ENCODE data around the gene SLC16A13. TPM values are rescaled to one million over a fixed set of nuclear protein-coding genes. Genes with fewer than 3 reads are reported as not detected.
A peak's percentile ranks its signal among the peaks of the same experiment; 100 is the strongest.
"Not testable (repeated sequence)": the region's sequence is repeated elsewhere in the genome, so short reads cannot be mapped to it uniquely, and the experiment has no call there.

Gene SLC16A13
- total RNA-seq, 6 donors from 2014 or later, result 2.3 to 26.2 (median 10.7) TPM

GRCh38 chr17:7047566-7047965, 11.8 kb downstream of the SLC16A13 start:
- 68 to 82% methylated on average over 6 of the region's 6 CpGs for WGBS, 2 donors
- ATAC-seq (ENCODE audit: low FRiP score in 2 of 2) (no peak), DNase-seq (no peak)
- H3K27me3 ChIP-seq, result peaks cover 0 to 15% (median 6%) of the 10 kb centered on the region in 4 donors
- peaks cover 25 to 40% (median 34%) of the 10 kb centered on the region in 4 donors for H3K4me1 ChIP-seq
- TF ChIP-seq CTCF (IDR thresholded peaks at IDR 0.05) (no peak), POLR2AphosphoS5 (IDR thresholded peaks at IDR 0.05) (no peak), POLR2A (IDR thresholded peaks at IDR 0.05) (no peak), EP300 (IDR thresholded peaks at IDR 0.05) (no peak)
- H3K4me3 ChIP-seq, result peak overlapping the region in 3 of 4 donors; percentile 34 to 42 (median 40)
- H3K9me3 ChIP-seq, result no peaks in the 10 kb centered on the region
- peak overlapping the region in 3 of 4 donors; percentile 71 to 77 (median 73) for H3K27ac ChIP-seq
- H3K36me3 ChIP-seq, result no peaks in the 10 kb centered on the region

GRCh38 chr17:7048968-7049367, 13.2 kb downstream of the SLC16A13 start:
- ATAC-seq (ENCODE audit: low FRiP score in 2 of 2), result no peak
- DNase-seq, result no peak
- no peak for TF ChIP-seq POLR2AphosphoS5 (IDR thresholded peaks at IDR 0.05)
- TF ChIP-seq POLR2A (IDR thresholded peaks at IDR 0.05), result no peak
- TF ChIP-seq EP300 (IDR thresholded peaks at IDR 0.05), result no peak
- TF ChIP-seq CTCF (IDR thresholded peaks at IDR 0.05), result no peak
- Histone ChIP-seq H3K9me3 (no peaks in the 10 kb centered on the region), H3K36me3 (no peaks in the 10 kb centered on the region), H3K27me3 (peaks cover 0 to 4% (median 0%) of the 10 kb centered on the region in 4 donors), H3K27ac (no peak overlapping the region), H3K4me3 (no peak overlapping the region), H3K4me1 (peaks cover 11 to 26% (median 20%) of the 10 kb centered on the region in 4 donors)
- WGBS, 2 donors, result 80% methylated on average over 6 of the region's 6 CpGs

GRCh38 chr17:7050583-7050982, 14.8 kb downstream of the SLC16A13 start:
- not testable (repeated sequence) for ATAC-seq (ENCODE audit: low FRiP score in 2 of 2); H3K27ac ChIP-seq; H3K9me3 ChIP-seq; H3K4me3 ChIP-seq; DNase-seq; H3K36me3 ChIP-seq; H3K27me3 ChIP-seq
- H3K4me1 ChIP-seq, result peaks cover 8 to 18% (median 11%) of the 10 kb centered on the region in 4 donors
- 84 to 85% methylated on average over 9 of the region's 9 CpGs for WGBS, 2 donors

GRCh38 chr17:7056386-7056785, 20.6 kb downstream of the SLC16A13 start:
- 84 to 91% methylated on average over 4 of the region's 4 CpGs for WGBS, 2 donors
- Histone ChIP-seq H3K4me1 (no peaks in the 10 kb centered on the region), H3K4me3 (no peak overlapping the region), H3K9me3 (no peaks in the 10 kb centered on the region), H3K27me3 (no peaks in the 10 kb centered on the region), H3K36me3 (no peaks in the 10 kb centered on the region), H3K27ac (no peak overlapping the region)
- no peak for ATAC-seq (ENCODE audit: low FRiP score in 2 of 2)
- TF ChIP-seq EP300 (IDR thresholded peaks at IDR 0.05) (no peak), POLR2AphosphoS5 (IDR thresholded peaks at IDR 0.05) (no peak), POLR2A (IDR thresholded peaks at IDR 0.05) (no peak), CTCF (IDR thresholded peaks at IDR 0.05) (no peak)
- no peak for DNase-seq

GRCh38 chr17:7058831-7059447, 23.1 kb downstream of the SLC16A13 start:
- H3K36me3 ChIP-seq, result no peaks in the 10 kb centered on the region
- H3K4me3 ChIP-seq, result no peak overlapping the region
- 64 to 67% methylated on average over 7 of the region's 7 CpGs for WGBS, 2 donors
- H3K4me1 ChIP-seq, result no peaks in the 10 kb centered on the region
- DNase-seq (no peak), ATAC-seq (ENCODE audit: low FRiP score in 2 of 2) (no peak)
- H3K27me3 ChIP-seq, result no peaks in the 10 kb centered on the region
- no peak overlapping the region for H3K27ac ChIP-seq
- H3K9me3 ChIP-seq, result no peaks in the 10 kb centered on the region
- TF ChIP-seq POLR2AphosphoS5 (IDR thresholded peaks at IDR 0.05), result no peak
- no peak for TF ChIP-seq EP300 (IDR thresholded peaks at IDR 0.05)
- no peak for TF ChIP-seq CTCF (IDR thresholded peaks at IDR 0.05)
- no peak for TF ChIP-seq POLR2A (IDR thresholded peaks at IDR 0.05)

All from upper lobe of left lung (tissue), 6 donors.